ENCODE measurements around the gene RAET1L.

GRCh38 chr6:149979293-149979692 is 46.0 kb downstream of the RAET1L start:
- TF ChIP-seq GATA1 (IDR thresholded peaks at IDR 0.05; ENCODE audit: low read depth, low read length) (no peak), POLR2A (IDR thresholded peaks at IDR 0.05; ENCODE audit: low read length) (no peak)
